Stimulated activated CD8-positive, alpha-beta memory T cell treated with anti-CD3 and anti-CD28 coated beads, Interleukin-7, amount 100 ng/mL, for 24 hours (primary cell): Measurements from ENCODE around the gene S100PBP.

Experiments
- DNase-seq: peaks from one replicate; pipeline ENCODE4 v3.0.0-alpha.2; 2020; ENCODE audit warnings: low read depth

The S100PBP gene

GRCh38 chr1:32817159-32817814, at the start of gene S100PBP, which contains the start of gene YARS1:
TSS of gene S100PBP (plus strand) at chr1:32817653. CDS start at chr1:32826100, 8,447 bp downstream.
TSS of gene YARS1 (minus strand) at chr1:32817358. CDS start at chr1:32817244, 114 bp downstream.
- DNase-seq = peak; percentile 99

GRCh38 chr1:32768110-32768850, 49.2 kb upstream of the S100PBP start:
- DNase-seq = no peak

GRCh38 chr1:32769524-32770220, 47.8 kb upstream of the S100PBP start:
- no peak for DNase-seq

GRCh38 chr1:32770221-32770731, 47.2 kb upstream of the S100PBP start:
- no peak for DNase-seq

- DNase-seq = no peak
These were observed 46.5 kb upstream of the S100PBP start for GRCh38 chr1:32770741-32771548.

- DNase-seq = no peak
These were observed 45.7 kb upstream of the S100PBP start for GRCh38 chr1:32771561-32772280.

- no peak for DNase-seq
These were observed 45.0 kb upstream of the S100PBP start for GRCh38 chr1:32772281-32773017.

- peak; percentile 52 for DNase-seq
These were observed 44.3 kb upstream of the S100PBP start for GRCh38 chr1:32773018-32773763.

GRCh38 chr1:32773764-32774463, 43.5 kb upstream of the S100PBP start:
- no peak for DNase-seq

GRCh38 chr1:32774464-32774808, 43.0 kb upstream of the S100PBP start:
- no peak for DNase-seq

- no peak for DNase-seq
These were observed 42.4 kb upstream of the S100PBP start for GRCh38 chr1:32774950-32775634.

- DNase-seq = no peak
These were observed 41.7 kb upstream of the S100PBP start for GRCh38 chr1:32775640-32776337.

GRCh38 chr1:32779242-32779641, 38.2 kb upstream of the S100PBP start:
- no peak for DNase-seq

- DNase-seq = no peak
These were observed 37.4 kb upstream of the S100PBP start for GRCh38 chr1:32780005-32780404.

- no peak for DNase-seq
These were observed 36.7 kb upstream of the S100PBP start for GRCh38 chr1:32780628-32781234.

GRCh38 chr1:32782086-32782485, 35.4 kb upstream of the S100PBP start:
- DNase-seq = no peak

GRCh38 chr1:32783851-32784250, 33.6 kb upstream of the S100PBP start:
- DNase-seq = no peak
